Measurements from ENCODE around the gene CIRBP.

Gene CIRBP

DNA sequence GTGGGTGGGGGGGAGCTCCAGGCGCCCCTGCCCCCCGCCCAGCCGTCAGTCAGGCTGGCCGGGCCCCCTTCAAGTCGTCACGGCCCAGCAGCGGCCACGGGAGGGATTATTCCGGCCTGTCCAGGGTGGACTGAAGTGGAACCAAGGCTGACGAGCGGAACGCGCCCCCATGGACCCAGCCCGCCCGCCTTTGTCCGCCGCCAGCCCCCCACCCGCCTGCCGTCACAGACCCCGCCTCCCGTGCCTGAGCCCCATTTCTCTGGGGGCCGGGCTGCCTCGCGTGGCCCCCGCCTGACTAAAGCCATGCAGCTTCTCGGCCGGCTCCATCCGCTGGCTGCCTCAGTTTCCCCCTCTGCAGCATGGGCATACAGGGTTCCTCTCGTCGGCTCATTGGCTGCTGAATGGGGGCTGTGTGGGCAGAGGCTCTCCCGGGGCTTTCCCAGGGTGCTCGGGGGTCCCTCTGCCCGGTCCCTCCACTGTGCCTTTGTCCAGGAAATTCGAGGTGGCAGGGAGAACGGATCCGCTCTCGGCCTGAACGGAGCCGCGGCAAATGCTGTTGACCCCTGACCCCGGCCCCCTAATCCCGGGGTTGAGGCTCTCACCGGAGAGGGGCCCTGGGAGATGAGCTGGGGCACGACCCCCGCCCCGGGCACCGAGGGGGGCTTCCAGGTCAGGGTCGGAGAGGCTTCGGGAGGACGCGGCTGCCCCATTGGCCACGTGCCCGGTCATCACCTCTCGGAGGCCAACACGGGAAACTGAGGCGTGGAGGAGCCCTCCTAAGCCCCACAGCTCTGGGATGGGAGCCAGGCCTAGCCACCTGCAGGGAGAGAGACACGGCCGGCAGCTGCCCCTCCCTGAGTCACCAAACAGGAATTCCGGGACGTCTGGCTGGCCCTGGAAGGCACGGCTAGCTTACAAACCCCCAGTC, 43.9 kb downstream of the CIRBP start:
- TF ChIP-seq YY1 (IDR thresholded peaks at IDR 0.05; ENCODE audit: low read depth): no peak
- TF ChIP-seq REST (IDR thresholded peaks at IDR 0.05; ENCODE audit: low read depth): no peak
- peak; percentile 96 for TF ChIP-seq TCF12 (IDR thresholded peaks at IDR 0.05; ENCODE audit: low read depth)
- peak; percentile 51 for TF ChIP-seq MAX (IDR thresholded peaks at IDR 0.05)
- TF ChIP-seq TEAD4 (IDR thresholded peaks at IDR 0.05): peak; percentile 96
- TF ChIP-seq NFIC (IDR thresholded peaks at IDR 0.05): peak; percentile 86
- TF ChIP-seq USF1 (IDR thresholded peaks at IDR 0.05): peak; percentile 61; the same call in 1 of the 2 replicates
- peak; percentile 84 for TF ChIP-seq EP300 (IDR thresholded peaks at IDR 0.05; ENCODE audit: borderline replicate concordance)
- TF ChIP-seq ZBTB7A (IDR thresholded peaks at IDR 0.05; ENCODE audit: low read depth): peak; percentile 97

DNA sequence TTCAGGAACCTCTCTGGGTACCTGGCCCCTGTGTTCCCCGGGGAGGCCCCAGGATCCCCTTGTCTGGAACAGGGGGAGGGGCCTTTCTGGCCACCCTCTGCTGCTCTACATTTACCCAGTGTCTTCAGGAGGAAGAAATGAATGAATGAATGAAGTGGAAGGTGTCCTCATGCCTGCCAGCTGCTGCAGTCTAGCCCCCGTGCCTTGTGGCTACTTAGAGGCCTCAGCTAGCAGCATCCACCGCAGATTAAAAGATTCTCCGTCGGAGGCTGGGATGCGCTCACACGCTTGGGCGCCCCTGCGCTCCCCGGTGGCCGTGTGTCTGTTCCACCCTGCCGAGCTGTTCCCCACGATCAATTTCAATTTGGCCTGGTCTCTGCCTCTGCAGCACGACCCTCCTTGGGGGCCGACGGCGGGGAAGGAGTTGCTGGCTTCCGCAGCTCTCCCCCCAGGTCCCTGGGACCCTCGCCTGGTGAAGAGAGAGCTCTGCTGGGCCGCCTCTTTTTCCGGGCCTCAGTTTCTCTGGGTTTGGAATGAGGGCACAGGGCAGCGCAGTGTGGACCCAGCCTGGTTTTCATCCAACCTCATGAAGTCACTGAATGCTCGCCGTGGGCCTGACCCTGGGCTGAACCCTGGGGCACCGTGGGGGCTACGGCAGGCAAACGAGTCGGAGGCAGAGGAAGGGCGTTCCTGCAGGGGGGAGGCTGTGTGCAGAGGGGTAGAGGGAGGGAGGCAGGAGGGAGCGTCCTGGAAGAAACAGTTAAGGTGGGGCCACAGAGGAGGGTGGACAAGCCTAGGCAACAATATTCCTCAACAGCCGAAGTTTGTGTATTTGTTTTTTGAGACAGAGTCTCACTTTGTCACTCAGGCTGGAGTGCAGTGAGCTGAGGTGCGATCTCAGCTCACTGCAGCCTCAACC, 44.8 kb downstream of the CIRBP start:
- 0 out of 2 replicates have a peak, but pooled peaks have one; percentile 8 for TF ChIP-seq EP300 (IDR thresholded peaks at IDR 0.05; ENCODE audit: borderline replicate concordance)
- no peak; the same call in 1 of the 2 replicates for TF ChIP-seq NFIC (IDR thresholded peaks at IDR 0.05)

GRCh38 chr19:1315470-1316166, 46.5 kb downstream of the CIRBP start:
- TF ChIP-seq CEBPB (IDR thresholded peaks at IDR 0.05) (no peak), RAD21 (IDR thresholded peaks at IDR 0.05; ENCODE audit: low read depth) (peak; percentile 72), EP300 (IDR thresholded peaks at IDR 0.05; ENCODE audit: borderline replicate concordance) (no peak), FOXM1 (IDR thresholded peaks at IDR 0.05; ENCODE audit: borderline replicate concordance, low read depth) (no peak), ZBTB7A (IDR thresholded peaks at IDR 0.05; ENCODE audit: low read depth) (0 out of 2 replicates have a peak, but pooled peaks have one; percentile 46)

DNA sequence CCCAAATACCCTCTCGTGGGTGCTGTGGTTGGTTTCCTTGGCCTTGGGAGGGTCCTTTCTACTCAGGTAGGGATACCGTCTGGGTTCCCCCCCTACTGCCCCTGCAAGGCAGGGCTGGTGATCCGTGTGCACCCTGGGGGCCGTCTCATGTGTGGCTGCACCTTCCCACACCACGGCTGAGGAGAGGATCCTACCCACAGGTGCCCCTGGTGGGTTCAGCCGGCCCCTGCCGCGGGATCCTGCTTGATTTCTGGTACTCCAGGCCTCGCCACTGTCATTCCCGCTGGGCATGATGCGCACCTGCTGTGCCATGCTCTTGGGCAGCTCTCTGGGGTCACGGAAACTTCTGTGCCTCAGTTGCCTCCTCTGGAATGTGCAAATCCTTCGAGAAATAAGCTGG, 47.3 kb downstream of the CIRBP start:
- TF ChIP-seq TEAD4 (IDR thresholded peaks at IDR 0.05): no peak
- no peak for TF ChIP-seq USF1 (IDR thresholded peaks at IDR 0.05)

GRCh38 chr19:1317274-1318003, 48.3 kb downstream of the CIRBP start:
- TF ChIP-seq EP300 (IDR thresholded peaks at IDR 0.05; ENCODE audit: borderline replicate concordance): no peak
- TF ChIP-seq NFIC (IDR thresholded peaks at IDR 0.05): no peak
- TF ChIP-seq CREB1 (IDR thresholded peaks at IDR 0.05; ENCODE audit: low read depth): no peak

- TF ChIP-seq RAD21 (IDR thresholded peaks at IDR 0.05; ENCODE audit: low read depth) (no peak), TEAD4 (IDR thresholded peaks at IDR 0.05) (no peak), EGR1 (IDR thresholded peaks at IDR 0.05) (no peak), REST (IDR thresholded peaks at IDR 0.05; ENCODE audit: low read depth) (no peak), EP300 (IDR thresholded peaks at IDR 0.05; ENCODE audit: borderline replicate concordance) (no peak), MAX (IDR thresholded peaks at IDR 0.05) (no peak), CEBPB (IDR thresholded peaks at IDR 0.05) (no peak)
These were observed 49.7 kb downstream of the CIRBP start for GRCh38 chr19:1318678-1319471.

Measured in Ishikawa (cell line).